DOHH2 (cell line): Measurements from ENCODE around the gene PSMD9.

ENCODE experiments used
- CTCF ChIP-seq: fragments of 200-600 bp; sonication (generic); IDR thresholded peaks from one replicate; pipeline ENCODE4 v1.5.1; 2014; ENCODE audit warnings: antibody characterized with exemption, mild to moderate bottlenecking, low read depth, low read length; ENCODE audit not compliant: poor library complexity, severe bottlenecking
- EZH2phosphoT487 ChIP-seq: fragments of 200-600 bp; sonication (generic); IDR thresholded peaks from 2 replicates; pipeline ENCODE4 v1.6.1; 2017; ENCODE audit warnings: borderline replicate concordance, mild to moderate bottlenecking, antibody characterized with exemption, low read length, moderate library complexity, mixed read lengths

GRCh38 chr12:121866331-121866730 lies 22.3 kb upstream of the PSMD9 start:
- TF ChIP-seq CTCF: no peak
- no peak for TF ChIP-seq EZH2phosphoT487
